Fibroblast of skin of left quadriceps (primary cell): ENCODE results near the gene EIF4A2.
"Not testable (repeated sequence)": the region's sequence is repeated elsewhere in the genome, so short reads cannot be mapped to it uniquely, and the experiment has no call there.

Source experiments
- DNase-seq, 2 experiments: peaks; one replicate each; pipeline ENCODE4 v3.0.0-alpha.2; 2013; ENCODE audit warnings: low read depth in 2 of 2

EIF4A2 gene

DNA sequence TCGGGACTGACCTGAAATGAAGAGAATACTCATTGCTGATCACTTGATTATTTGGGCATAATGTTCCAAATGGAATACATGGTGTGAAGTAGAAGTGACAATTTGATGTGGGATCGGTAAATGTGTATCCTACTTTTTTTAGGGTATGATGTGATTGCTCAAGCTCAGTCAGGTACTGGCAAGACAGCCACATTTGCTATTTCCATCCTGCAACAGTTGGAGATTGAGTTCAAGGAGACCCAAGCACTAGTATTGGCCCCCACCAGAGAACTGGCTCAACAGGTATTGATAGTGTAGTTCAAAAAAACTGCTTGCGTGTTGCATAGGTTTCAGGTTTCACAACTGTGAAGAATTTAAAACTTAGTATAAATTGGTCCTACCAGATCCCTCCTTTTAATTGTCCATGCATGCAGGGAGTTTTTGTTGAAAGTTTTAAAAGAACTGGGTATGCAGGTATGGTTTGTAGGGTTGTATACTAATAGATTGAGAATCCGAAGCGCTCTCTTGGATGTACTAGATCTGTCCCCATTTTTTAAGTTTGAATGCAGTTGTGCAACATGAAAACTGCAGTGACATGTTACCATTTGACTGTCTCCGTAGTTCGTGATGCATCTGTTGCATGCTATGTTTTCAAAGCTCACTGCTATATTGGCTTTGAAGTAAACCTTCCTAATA is 1.6 kb downstream of the EIF4A2 start:
- no peak for DNase-seq

- DNase-seq: no peak
Observed at GRCh38 chr3:186785495-186786018, 2.2 kb downstream of the EIF4A2 start.

DNA sequence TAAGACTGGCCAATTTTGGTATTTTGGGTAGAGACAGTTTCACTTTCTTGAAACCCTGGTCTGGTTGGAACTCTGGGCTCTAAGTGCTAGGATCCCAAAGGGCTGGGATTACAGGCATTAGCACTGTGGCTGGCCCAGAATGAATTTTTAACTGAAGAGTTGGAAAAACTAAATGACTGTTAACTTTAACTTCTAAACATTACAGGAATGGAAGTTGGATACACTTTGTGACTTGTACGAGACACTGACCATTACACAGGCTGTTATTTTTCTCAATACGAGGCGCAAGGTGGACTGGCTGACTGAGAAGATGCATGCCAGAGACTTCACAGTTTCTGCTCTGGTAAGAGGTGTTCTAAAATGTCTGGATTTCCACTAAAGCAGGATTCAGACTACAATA is 3.5 kb downstream of the EIF4A2 start:
- DNase-seq: no peak

GRCh38 chr3:186787642-186788481 is 4.5 kb downstream of the EIF4A2 start:
- DNase-seq: no peak

DNA sequence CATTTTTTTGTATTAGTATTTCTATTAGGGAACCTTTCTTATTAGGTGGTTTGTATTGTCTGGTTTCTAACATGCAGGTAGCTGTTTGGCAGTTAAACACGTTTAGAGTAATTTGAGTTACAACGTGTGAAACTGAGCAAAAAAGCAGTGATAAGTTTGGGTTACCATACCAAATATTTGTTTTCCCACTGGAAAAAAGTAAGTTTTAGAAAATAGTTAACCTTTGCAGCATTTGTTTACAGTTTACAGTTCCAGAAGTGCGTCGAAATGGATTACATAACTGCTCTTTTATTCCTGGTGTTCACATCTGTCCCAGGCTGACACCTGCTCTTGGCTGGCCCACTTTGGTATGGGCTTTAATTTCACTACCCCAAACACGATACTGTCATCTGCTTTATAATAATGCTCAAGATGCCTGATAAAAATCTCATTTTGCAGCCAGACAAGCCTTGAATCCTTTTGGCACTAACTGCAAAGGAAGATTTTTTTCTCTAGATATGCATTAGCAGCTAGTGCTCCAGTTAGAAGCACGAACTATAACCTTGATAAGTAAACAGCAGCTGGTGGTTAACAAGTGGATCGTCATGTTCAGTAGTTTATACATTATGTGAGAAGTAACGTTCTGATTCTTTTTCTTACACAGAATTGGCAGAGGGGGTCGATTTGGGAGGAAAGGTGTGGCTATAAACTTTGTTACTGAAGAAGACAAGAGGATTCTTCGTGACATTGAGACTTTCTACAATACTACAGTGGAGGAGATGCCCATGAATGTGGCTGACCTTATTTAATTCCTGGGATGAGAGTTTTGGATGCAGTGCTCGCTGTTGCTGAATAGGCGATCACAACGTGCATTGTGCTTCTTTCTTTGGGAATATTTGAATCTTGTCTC is 5.3 kb downstream of the EIF4A2 start:
- DNase-seq: no peak

- DNase-seq: no peak
Observed at GRCh38 chr3:186789554-186790260, 6.3 kb downstream of the EIF4A2 start.

DNA sequence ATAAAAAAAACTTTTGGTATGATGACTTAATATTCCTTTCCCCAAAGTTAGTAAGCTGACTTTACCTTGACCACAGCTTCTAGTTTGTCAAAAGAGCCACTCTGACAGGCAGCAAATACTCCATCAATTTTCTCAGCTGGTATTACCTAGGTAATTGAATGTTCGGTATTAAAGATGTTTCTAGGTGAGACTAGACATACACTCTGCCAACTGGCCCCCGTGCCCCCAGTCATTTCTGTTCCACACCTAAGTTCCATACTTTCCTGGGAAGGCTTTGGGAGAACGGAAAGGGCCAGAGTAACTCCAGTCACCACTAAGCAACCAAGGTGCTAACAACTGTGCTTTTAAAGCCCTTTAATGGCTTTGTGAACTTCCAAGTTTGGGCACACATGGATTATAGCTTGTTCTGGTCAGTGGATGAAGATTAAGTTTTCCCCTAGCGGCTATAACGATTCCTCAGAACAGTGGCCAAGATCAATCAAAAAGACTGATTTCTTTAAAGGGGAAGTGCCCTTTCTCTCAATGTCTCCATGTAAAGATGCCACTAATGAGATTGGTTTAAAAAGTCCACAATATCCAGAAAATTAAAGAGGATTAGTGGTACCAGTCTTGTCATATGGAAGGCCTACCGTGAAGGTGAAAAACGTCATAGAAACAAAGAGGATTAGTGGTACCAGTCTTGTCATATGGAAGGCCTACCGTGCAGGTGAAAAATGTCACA is 7.0 kb downstream of the EIF4A2 start:
- DNase-seq: peak in 1 of 2 experiments; percentile 15

- DNase-seq: no peak
Observed at GRCh38 chr3:186798239-186798874, 15.0 kb downstream of the EIF4A2 start.

- no peak for DNase-seq
Observed at GRCh38 chr3:186800285-186800684, 16.9 kb downstream of the EIF4A2 start.

- no peak for DNase-seq
Observed at GRCh38 chr3:186802701-186803100, 19.3 kb downstream of the EIF4A2 start.

DNA sequence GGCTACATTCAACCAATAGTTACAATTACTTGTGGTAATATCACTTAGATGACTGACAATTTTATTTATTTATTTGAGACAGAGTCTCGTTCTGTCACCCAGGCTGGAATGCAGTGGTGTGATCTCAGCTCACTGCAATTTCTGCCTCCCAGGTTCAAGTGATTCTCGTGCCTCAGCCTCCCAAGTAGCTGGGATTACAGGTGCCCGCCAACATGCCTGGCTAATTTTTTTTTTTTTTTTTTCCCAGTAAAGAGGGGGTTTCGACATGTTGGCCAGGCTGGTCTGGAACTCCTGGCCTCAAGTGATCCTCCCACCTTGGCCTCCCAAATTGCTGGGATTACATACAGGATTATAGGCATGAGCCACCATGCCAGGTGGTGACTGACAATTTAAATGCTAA is 20.1 kb downstream of the EIF4A2 start:
- not testable (repeated sequence) for DNase-seq

GRCh38 chr3:186806089-186807055 is 23.0 kb downstream of the EIF4A2 start, which contains the start of gene RFC4:
RFC4 (minus strand) TSS chr3:186806482; CDS start chr3:186804713, 1,769 bp downstream.
- peak in 1 of 2 experiments; percentile 25 for DNase-seq

DNA sequence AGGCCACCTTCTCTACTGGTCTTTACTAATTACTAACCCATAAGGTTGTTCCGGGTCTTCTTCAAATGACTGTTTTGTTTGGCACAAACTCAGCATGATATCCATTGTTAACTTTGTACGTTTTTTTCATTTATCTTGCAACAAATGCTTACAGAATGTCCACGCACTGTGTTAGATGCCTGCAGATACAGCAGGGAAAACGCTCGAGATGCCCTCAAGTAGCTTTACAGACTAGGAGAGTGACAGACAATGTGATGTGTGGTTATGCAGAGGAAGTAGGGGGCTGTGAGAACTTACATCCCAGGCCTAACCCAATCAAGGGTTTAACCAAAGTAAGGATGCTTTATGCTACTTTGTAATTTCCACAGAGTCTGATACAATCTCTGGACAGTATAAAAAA is 23.9 kb downstream of the EIF4A2 start:
- no peak for DNase-seq

DNA sequence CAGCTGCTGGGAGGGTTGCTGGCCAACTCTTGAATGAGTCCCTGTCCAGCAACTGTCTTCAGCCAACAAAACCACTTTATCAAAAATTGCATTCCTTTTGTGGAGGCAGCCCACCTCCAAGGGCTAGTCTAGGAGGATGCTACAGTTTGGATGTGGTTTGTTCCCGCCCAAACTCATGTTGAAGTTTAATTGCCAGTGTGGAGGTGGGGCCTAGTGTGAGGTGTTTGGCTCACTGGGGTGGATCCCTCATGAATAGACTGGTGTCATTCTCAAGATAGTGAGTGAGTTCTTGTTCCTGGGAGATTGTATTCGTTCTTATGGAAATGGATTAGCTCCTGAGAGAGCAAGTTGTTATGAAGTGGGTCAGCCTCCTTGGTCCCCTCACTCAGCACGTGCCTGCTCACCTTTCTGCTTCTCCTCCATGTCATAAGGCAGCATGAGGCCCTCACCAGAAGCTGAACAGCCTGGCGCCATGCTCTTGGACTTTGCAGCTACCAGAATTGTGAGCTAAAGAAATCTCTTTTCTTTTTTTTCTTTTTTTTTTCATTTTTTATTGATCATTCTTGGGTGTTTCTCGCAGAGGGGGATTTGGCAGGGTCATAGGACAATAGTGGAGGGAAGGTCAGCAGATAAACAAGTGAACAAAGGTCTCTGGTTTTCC is 27.1 kb downstream of the EIF4A2 start:
- DNase-seq: no peak

GRCh38 chr3:186811313-186811712 is 27.9 kb downstream of the EIF4A2 start:
- DNase-seq: not testable (repeated sequence)

DNA sequence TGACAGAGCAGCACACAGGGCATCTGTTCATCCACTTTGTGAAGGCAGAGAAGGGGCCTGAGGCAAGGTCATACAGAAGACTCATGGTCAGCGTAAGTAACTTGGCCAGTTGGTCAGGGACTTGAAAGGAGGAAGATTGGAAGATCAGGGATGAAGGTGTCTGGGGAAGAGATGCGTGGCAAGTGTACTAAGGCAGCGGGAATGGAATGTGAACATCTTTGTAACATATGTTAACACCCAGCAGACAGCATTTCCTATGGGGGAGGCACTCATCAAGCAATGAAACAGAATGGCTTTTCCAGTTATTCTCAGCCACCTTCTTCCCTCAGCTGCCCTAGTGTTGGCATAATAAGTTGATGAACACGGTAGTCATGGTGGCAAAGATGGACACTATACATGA is 30.7 kb downstream of the EIF4A2 start:
- peak in 1 of 2 experiments; percentile 20 for DNase-seq

DNA sequence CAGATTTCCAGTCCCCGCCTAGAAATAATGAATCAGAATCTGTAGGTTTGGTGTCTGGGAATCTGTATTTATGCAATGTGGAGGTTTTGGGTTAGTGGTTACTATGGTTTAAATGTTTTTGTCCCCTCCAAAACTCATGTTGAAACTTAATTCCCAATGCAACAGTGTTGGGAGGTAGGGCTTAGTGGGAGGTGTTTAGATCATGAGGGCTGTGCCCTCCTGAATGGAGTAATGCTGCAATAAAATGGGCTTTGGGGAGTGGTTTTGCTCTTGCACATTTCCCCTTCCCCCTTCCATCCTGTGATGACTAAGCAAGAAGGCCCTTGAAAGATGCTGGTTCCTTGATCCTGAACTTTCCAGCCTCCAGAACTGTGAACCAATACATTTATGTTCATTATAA is 32.1 kb downstream of the EIF4A2 start:
- peak; percentile 66 to 67 for DNase-seq

GRCh38 chr3:186818516-186818915 is 35.1 kb downstream of the EIF4A2 start:
- DNase-seq: no peak
